Panc1 (cell line): ENCODE measurements around the gene SERPINA3.

Experiments used
- CTCF ChIP-seq: fragments of 450-650 bp; IDR thresholded peaks from 2 replicates; pipeline ENCODE4 v1.5.1; 2017; ENCODE audit warnings: mild to moderate bottlenecking
- POLR2AphosphoS5 ChIP-seq: IDR thresholded peaks from 2 replicates; pipeline ENCODE4 v1.6.1; 2012; ENCODE audit warnings: mild to moderate bottlenecking, low read depth, low read length, moderate library complexity
- TF ChIP-seq, protein P1 (sequence below), 2 experiments: IDR thresholded peaks; 2 replicates each; pipeline ENCODE4 v1.6.1; 2011 to 2012; ENCODE audit warnings: low read depth in 2 of 2, control low read depth in 1 of 2, low read length in 1 of 2, mild to moderate bottlenecking in 1 of 2, moderate library complexity in 1 of 2; ENCODE audit not compliant: insufficient read depth in 1 of 2

DNA sequence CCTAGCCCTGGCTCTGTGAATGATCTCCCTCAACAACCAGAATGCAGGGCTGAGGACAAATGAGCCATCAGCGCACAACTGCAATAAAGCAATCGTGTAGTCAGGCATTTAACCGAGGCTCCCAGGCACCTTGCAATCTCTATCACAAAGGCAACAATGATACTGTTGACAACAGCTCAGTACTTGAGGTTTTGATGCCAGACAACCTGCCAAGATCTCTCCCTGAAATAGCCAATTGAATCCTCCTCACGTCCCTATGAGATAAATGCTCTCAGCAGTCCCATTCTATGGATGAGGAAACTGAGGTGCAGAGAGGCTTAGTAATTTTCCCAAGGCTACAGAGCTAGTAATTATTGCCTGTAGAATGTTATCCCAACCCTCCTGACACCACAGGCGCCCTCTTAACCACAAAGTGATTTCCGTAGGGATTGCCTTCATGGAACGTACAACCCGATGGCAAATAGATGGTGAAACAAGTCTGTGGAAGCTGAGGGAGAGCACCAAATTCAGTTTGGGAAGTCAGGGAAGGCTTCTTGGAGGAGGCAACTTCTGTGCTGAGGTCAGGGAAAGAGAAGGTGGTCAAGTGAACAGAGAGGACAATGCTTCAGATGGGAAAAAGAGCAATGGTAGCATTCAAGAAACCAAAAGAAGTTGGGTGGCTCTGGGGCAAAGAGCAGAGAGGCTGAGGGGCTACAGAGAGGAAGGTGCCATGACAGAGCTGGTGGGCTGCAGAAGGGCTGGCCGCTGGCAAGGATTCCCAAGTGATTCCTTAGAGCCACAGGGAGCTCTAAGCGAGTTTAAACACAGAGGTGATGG, 12.6 kb downstream of the SERPINA3 start:
- no peak for TF ChIP-seq POLR2AphosphoS5
- TF ChIP-seq CTCF = no peak
- TF ChIP-seq, protein P1, sequence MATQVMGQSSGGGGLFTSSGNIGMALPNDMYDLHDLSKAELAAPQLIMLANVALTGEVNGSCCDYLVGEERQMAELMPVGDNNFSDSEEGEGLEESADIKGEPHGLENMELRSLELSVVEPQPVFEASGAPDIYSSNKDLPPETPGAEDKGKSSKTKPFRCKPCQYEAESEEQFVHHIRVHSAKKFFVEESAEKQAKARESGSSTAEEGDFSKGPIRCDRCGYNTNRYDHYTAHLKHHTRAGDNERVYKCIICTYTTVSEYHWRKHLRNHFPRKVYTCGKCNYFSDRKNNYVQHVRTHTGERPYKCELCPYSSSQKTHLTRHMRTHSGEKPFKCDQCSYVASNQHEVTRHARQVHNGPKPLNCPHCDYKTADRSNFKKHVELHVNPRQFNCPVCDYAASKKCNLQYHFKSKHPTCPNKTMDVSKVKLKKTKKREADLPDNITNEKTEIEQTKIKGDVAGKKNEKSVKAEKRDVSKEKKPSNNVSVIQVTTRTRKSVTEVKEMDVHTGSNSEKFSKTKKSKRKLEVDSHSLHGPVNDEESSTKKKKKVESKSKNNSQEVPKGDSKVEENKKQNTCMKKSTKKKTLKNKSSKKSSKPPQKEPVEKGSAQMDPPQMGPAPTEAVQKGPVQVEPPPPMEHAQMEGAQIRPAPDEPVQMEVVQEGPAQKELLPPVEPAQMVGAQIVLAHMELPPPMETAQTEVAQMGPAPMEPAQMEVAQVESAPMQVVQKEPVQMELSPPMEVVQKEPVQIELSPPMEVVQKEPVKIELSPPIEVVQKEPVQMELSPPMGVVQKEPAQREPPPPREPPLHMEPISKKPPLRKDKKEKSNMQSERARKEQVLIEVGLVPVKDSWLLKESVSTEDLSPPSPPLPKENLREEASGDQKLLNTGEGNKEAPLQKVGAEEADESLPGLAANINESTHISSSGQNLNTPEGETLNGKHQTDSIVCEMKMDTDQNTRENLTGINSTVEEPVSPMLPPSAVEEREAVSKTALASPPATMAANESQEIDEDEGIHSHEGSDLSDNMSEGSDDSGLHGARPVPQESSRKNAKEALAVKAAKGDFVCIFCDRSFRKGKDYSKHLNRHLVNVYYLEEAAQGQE (IDR thresholded peaks at IDR 0.05; ENCODE audit: insufficient read depth in 1 of 2, low read depth in 2 of 2, low read length in 1 of 2) = no peak
